Activated naive CD8-positive, alpha-beta T cell (primary cell): ENCODE results near the gene PBX4.

Experiments
- H3K27ac Mint-ChIP-seq: one replicate; pipeline ENCODE4 v1.8.0; 2021; ENCODE audit warnings: mixed read lengths
- H3K27me3 Mint-ChIP-seq: one replicate; pipeline ENCODE4 v1.8.0; 2021; ENCODE audit warnings: mixed read lengths
- H3K36me3 Mint-ChIP-seq: one replicate; pipeline ENCODE4 v1.8.0; 2021; ENCODE audit warnings: mixed read lengths
- H3K4me1 Mint-ChIP-seq: one replicate; pipeline ENCODE4 v1.8.0; 2021; ENCODE audit warnings: low read depth, mixed read lengths
- H3K4me3 Mint-ChIP-seq: one replicate; pipeline ENCODE4 v1.8.0; 2021; ENCODE audit warnings: mild to moderate bottlenecking, mixed read lengths
- H3K9me3 Mint-ChIP-seq: one replicate; pipeline ENCODE4 v1.8.0; 2021; ENCODE audit warnings: low read depth, mixed read lengths

PBX4 gene

GRCh38 chr19:19513682-19514081 is 104.8 kb downstream of the PBX4 start:
- H3K4me3 Mint-ChIP-seq = peak overlapping the region; percentile 43
- peaks cover 16% of the 10 kb centered on the region for H3K4me1 Mint-ChIP-seq
- no peaks in the 10 kb centered on the region for H3K36me3 Mint-ChIP-seq
- no peaks in the 10 kb centered on the region for H3K9me3 Mint-ChIP-seq
- no peaks in the 10 kb centered on the region for H3K27me3 Mint-ChIP-seq
- no peak overlapping the region for H3K27ac Mint-ChIP-seq
